Body of pancreas (tissue), 4 donors: ENCODE data around the gene ABCA8.

Experiments used
- CTCF ChIP-seq, 7 experiments: fragments of 450-650 bp in 4 of 7; fragments of 200-600 bp in 3 of 7; sonication (generic) in 3 of 7; IDR thresholded peaks; one replicate each; pipeline ENCODE4 v1.5.1; 2016 to 2019; ENCODE audit warnings: antibody characterized with exemption in 7 of 7
- POLR2A ChIP-seq, 3 donors: fragments of 450-650 bp; IDR thresholded peaks; one replicate each; pipeline ENCODE4 v1.6.1; 2016; ENCODE audit warnings: antibody characterized with exemption in 3 of 3, mild to moderate bottlenecking in 2 of 3

GRCh38 chr17:68884888-68885287, 70.3 kb downstream of the ABCA8 start:
- TF ChIP-seq CTCF (IDR thresholded peaks at IDR 0.05) = no peak
- no peak for TF ChIP-seq POLR2A (IDR thresholded peaks at IDR 0.05)
